Heart left ventricle (tissue), 13 donors: ENCODE data around the gene FNTB.

ENCODE experiments used
- CTCF ChIP-seq, 12 donors: fragments of 200-600 bp; sonication (generic) in 4 of 12; IDR thresholded peaks; one replicate each; pipeline versions ENCODE4 v1.5.0 to v1.8.0; 2018 to 2022; ENCODE audit warnings: antibody characterized with exemption in 12 of 12, mild to moderate bottlenecking in 5 of 12
- POLR2A ChIP-seq, 2 donors: fragments of 450-650 bp; IDR thresholded peaks; one replicate each; pipeline ENCODE4 v1.6.1; 2017; ENCODE audit warnings: antibody characterized with exemption in 2 of 2, mild to moderate bottlenecking in 2 of 2, moderate library complexity in 2 of 2
- donor health status: ischemic (EF 13 %, LVEDD 7.1; RV severe dilation, severe dysfunction).
- donor health status: DM: no; HTN: yes; CAD: no.
- donor health status: DM: no; HTN: no; CAD: no.
- donor health status: ischemic (EF 25% LVEDD 6.9; RV normal size, moderate dysfunction).
- donor health status: ischemic (EF 25% LVEDD 5.7; RV mildly dilated, moderate dysfunction).
- donor health status: ischemic (EF 35%, LVEDD 5.7; RV mildly dilated, moderate dysfunction).
- donor health status: nonischemic (EF 11% LVEDD 7.7; RV severe dilation, severe dysfunction).
- donor health status: DM: yes; HTN: yes; CAD: no.
- donor health status: PGD.
- donor health status: ischemic (EF 29% LVEDD 5.4; RV normal size, mild dysfunction).
- donor health status: nonischemic (EF 23%, LVEDD 6.1; RV moderate dilation, normal function).

GRCh38 chr14:65070471-65070976, 83.8 kb downstream of the FNTB start:
- TF ChIP-seq CTCF (IDR thresholded peaks at IDR 0.05) = no peak
- no peak for TF ChIP-seq POLR2A (IDR thresholded peaks at IDR 0.05)
